ENCODE results near the gene ZBTB42.

DNA sequence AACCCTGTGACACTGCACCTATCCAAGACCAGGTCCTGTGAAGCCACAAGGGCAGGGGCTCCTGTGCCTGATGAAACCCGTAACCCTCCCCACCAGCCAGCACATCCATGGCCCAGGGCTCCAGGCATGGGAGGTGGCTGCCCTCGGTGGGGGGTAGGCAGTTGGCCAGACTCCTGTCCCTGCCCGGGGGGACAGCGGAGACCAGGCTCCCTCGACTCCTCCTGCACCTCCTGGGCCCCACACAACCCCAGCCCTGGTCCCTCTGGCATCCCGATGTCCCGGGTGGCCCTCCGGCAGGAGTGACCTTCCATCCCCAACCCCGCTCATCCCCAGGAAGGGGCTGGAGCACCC lies 16.7 kb upstream of the ZBTB42 start:
- no peak for TF ChIP-seq TAF1 (IDR thresholded peaks at IDR 0.05; ENCODE audit: low read depth)
- TF ChIP-seq CEBPB (IDR thresholded peaks at IDR 0.05): no peak
- no peak for TF ChIP-seq EP300 (IDR thresholded peaks at IDR 0.05; ENCODE audit: borderline replicate concordance)
- TF ChIP-seq FOXM1 (IDR thresholded peaks at IDR 0.05; ENCODE audit: borderline replicate concordance, low read depth): no peak

Data from Ishikawa (cell line).